ENCODE measurements around the gene CCDC92B. TPM values are rescaled to one million over a fixed set of nuclear protein-coding genes. Genes with fewer than 3 reads are reported as not detected.

The CCDC92B gene
- total and polyA plus RNA-seq, 2 of the 13 experiments (the other 11 are each of a cell fraction or from before 2014, with no cell fraction given), result not detected

DNA sequence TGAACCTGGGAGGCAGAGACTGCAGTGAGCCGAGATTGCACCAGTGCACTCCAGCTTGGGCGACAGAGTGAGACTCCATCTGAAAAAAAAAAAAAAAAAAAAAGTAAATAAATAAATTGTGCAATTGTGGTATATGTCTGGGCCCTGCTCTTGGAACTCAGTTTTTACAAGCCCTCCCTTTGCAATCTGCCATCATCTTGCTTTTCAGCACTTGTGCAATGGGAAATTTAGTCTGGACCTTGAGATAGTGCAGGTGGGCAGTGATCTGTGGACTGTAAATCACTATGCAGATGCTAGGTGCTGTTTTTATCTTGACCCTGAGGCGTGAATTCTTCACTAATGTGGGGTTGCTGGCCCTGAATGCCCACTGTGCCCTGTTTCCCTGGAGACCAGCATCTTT, 40.2 kb upstream of the CCDC92B start (continued):
- TF ChIP-seq, protein P1, sequence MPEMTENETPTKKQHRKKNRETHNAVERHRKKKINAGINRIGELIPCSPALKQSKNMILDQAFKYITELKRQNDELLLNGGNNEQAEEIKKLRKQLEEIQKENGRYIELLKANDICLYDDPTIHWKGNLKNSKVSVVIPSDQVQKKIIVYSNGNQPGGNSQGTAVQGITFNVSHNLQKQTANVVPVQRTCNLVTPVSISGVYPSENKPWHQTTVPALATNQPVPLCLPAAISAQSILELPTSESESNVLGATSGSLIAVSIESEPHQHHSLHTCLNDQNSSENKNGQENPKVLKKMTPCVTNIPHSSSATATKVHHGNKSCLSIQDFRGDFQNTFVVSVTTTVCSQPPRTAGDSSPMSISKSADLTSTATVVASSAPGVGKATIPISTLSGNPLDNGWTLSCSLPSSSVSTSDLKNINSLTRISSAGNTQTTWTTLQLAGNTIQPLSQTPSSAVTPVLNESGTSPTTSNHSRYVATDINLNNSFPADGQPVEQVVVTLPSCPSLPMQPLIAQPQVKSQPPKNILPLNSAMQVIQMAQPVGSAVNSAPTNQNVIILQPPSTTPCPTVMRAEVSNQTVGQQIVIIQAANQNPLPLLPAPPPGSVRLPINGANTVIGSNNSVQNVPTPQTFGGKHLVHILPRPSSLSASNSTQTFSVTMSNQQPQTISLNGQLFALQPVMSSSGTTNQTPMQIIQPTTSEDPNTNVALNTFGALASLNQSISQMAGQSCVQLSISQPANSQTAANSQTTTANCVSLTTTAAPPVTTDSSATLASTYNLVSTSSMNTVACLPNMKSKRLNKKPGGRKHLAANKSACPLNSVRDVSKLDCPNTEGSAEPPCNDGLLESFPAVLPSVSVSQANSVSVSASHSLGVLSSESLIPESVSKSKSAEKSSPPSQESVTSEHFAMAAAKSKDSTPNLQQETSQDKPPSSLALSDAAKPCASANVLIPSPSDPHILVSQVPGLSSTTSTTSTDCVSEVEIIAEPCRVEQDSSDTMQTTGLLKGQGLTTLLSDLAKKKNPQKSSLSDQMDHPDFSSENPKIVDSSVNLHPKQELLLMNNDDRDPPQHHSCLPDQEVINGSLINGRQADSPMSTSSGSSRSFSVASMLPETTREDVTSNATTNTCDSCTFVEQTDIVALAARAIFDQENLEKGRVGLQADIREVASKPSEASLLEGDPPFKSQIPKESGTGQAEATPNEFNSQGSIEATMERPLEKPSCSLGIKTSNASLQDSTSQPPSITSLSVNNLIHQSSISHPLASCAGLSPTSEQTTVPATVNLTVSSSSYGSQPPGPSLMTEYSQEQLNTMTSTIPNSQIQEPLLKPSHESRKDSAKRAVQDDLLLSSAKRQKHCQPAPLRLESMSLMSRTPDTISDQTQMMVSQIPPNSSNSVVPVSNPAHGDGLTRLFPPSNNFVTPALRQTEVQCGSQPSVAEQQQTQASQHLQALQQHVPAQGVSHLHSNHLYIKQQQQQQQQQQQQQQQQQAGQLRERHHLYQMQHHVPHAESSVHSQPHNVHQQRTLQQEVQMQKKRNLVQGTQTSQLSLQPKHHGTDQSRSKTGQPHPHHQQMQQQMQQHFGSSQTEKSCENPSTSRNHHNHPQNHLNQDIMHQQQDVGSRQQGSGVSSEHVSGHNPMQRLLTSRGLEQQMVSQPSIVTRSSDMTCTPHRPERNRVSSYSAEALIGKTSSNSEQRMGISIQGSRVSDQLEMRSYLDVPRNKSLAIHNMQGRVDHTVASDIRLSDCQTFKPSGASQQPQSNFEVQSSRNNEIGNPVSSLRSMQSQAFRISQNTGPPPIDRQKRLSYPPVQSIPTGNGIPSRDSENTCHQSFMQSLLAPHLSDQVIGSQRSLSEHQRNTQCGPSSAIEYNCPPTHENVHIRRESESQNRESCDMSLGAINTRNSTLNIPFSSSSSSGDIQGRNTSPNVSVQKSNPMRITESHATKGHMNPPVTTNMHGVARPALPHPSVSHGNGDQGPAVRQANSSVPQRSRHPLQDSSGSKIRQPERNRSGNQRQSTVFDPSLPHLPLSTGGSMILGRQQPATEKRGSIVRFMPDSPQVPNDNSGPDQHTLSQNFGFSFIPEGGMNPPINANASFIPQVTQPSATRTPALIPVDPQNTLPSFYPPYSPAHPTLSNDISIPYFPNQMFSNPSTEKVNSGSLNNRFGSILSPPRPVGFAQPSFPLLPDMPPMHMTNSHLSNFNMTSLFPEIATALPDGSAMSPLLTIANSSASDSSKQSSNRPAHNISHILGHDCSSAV (CRISPR knock-in tag; IDR thresholded peaks at IDR 0.05; ENCODE audit: borderline replicate concordance), result no peak
- no peak for TF ChIP-seq ZNF543 (CRISPR knock-in tag; IDR thresholded peaks at IDR 0.05)
- TF ChIP-seq, protein P2, sequence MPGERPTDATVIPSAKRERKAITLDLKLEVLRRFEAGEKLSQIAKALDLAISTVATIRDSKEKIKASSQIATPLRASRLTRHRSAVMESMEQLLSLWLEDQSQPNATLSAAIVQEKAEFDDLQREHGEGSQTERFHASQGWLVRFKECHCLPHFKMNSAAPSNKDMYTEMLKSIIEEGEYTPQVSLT (CRISPR knock-in tag; IDR thresholded peaks at IDR 0.05; ENCODE audit: borderline replicate concordance, low read depth), result no peak
